Astrocyte (in vitro differentiated cells and primary cell): ENCODE measurements around the gene CTNNA2.

Source experiments
- CTCF ChIP-seq: IDR thresholded peaks from 2 replicates; pipeline ENCODE4 v1.5.1; 2011; ENCODE audit warnings: low read depth, mild to moderate bottlenecking, inconsistent platforms, low read length, moderate library complexity; ENCODE audit not compliant: insufficient read depth
- EZH2 ChIP-seq: IDR thresholded peaks from 2 replicates; pipeline ENCODE4 v1.6.1; 2012; ENCODE audit warnings: mild to moderate bottlenecking, low read length, inconsistent platforms; ENCODE audit not compliant: insufficient read depth

DNA sequence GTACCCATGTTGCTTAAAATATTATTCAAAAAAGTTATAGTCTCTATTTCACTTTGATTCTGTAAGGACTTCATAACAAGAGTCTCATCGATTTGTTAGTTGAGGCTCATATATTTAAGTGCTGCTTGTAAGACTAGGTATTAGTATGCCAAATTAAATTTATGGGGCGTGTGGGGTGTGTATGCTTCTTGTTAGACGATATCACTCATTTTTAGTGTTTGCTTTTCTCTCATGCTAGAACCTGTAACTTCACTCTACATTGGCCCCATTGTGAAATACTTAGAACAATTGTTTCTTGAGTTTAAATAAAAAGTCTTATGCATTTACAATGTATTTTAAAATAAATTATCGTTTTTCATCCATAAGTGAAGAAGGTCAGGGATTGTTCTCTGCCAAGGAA, 63.6 kb downstream of the CTNNA2 start:
- TF ChIP-seq CTCF, result no peak
- no peak for TF ChIP-seq EZH2
